GM10248 (cell line): ENCODE results near the gene HIVEP1.
"Not testable (repeated sequence)": the region's sequence is repeated elsewhere in the genome, so short reads cannot be mapped to it uniquely, and the experiment has no call there.

Source experiments
- CTCF ChIA-PET: fragments of 300-600 bp; sonication (Branson Sonifier 250); formaldehyde crosslinking; extraction: SDS; loops from one replicate; lab custom pipeline; 2021; ENCODE audit warnings: antibody characterized with exemption; lab: Yijun Ruan, JAX
- POLR2A ChIA-PET: fragments of 350-650 bp; sonication (Branson Sonifier 250); formaldehyde crosslinking; extraction: SDS; loops from one replicate; lab custom pipeline; 2020; ENCODE audit warnings: antibody characterized with exemption; lab: Yijun Ruan, JAX
- DNase-seq: peaks from one replicate; pipeline ENCODE4 v3.0.0; 2012; ENCODE audit errors: extremely low spot score
- CTCF ChIP-seq: IDR thresholded peaks from 2 replicates; pipeline ENCODE4 v1.5.1; 2012; ENCODE audit warnings: mild to moderate bottlenecking, low read depth; ENCODE audit errors: extremely low read depth, missing control alignments, control extremely low read depth

HIVEP1 gene

GRCh38 chr6:12102350-12102749 is 90.2 kb downstream of the HIVEP1 start:
- TF ChIP-seq CTCF, result no peak
- ChIA-PET POLR2A (interaction anchor here (0.6 kb wide), 2 partner anchors 268 to 1002 kb away, joined by 3 to 7 read pairs; no protein-coding TSS in a partner anchor), CTCF (interaction anchor here (0.7 to 1.9 kb wide), 3 partner anchors 8 to 187 kb away, joined by 3 to 4 read pairs (median 3); partner anchors contain the start of gene EDN1)
- no peak for DNase-seq

- POLR2A ChIA-PET, result no interaction called here
- no peak for TF ChIP-seq CTCF
- no peak for DNase-seq
- CTCF ChIA-PET, result interaction anchor here (1.9 kb wide), 1 partner anchor 7 kb away, joined by 4 read pairs; no protein-coding TSS in a partner anchor
Observed at GRCh38 chr6:12103158-12103557, 91.0 kb downstream of the HIVEP1 start.

GRCh38 chr6:12105271-12105670 is 93.2 kb downstream of the HIVEP1 start:
- POLR2A ChIA-PET, result no interaction called here

GRCh38 chr6:12108376-12108775 is 96.3 kb downstream of the HIVEP1 start:
- DNase-seq, POLR2A ChIA-PET: not testable (repeated sequence)
- CTCF ChIA-PET, result interaction anchor here (2.5 kb wide), 1 partner anchor 33 kb away, joined by 5 read pairs; no protein-coding TSS in a partner anchor

More at GRCh38 chr6:12105271-12105670, 93.2 kb downstream of the HIVEP1 start:
- DNase-seq, result no peak
- CTCF ChIA-PET, result interaction anchor here (1.5 kb wide), 1 partner anchor 10 kb away, joined by 5 read pairs; no protein-coding TSS in a partner anchor
- TF ChIP-seq CTCF, result no peak

- TF ChIP-seq CTCF, result no peak
- ChIA-PET CTCF (interaction anchor here (1.1 to 2.5 kb wide), 4 partner anchors 8 to 37 kb away, joined by 3 to 5 read pairs (median 4); no protein-coding TSS in a partner anchor), POLR2A (no interaction called here)
- no peak for DNase-seq
Observed at GRCh38 chr6:12110523-12111362, 98.6 kb downstream of the HIVEP1 start.

- ChIA-PET POLR2A (no interaction called here), CTCF (interaction anchor here (1.1 to 1.2 kb wide), 3 partner anchors 9 to 455 kb away, joined by 3 read pairs; no protein-coding TSS in a partner anchor)
- DNase-seq, result no peak
Observed at GRCh38 chr6:12111363-12111670, 99.2 kb downstream of the HIVEP1 start.

More at GRCh38 chr6:12111363-12111670, 99.2 kb downstream of the HIVEP1 start:
- no peak for TF ChIP-seq CTCF
